Testis (tissue), 2 donors: Measurements from ENCODE around the gene ALG2.

Source experiments
- CTCF ChIP-seq, 3 experiments: fragments of 450-650 bp in 2 of 3; fragments of 200-600 bp in 1 of 3; sonication (generic) in 1 of 3; IDR thresholded peaks; one replicate each; pipeline ENCODE4 v1.5.1; 2016 to 2019; ENCODE audit warnings: antibody characterized with exemption in 3 of 3, mild to moderate bottlenecking in 2 of 3, moderate library complexity in 1 of 3
- POLR2A ChIP-seq: fragments of 450-650 bp; IDR thresholded peaks from one replicate; pipeline ENCODE4 v1.6.1; 2017; ENCODE audit warnings: antibody characterized with exemption, mild to moderate bottlenecking, moderate library complexity

GRCh38 chr9:99238331-99238730 is 16.6 kb upstream of the ALG2 start:
- TF ChIP-seq CTCF (IDR thresholded peaks at IDR 0.05) (no peak), POLR2A (no peak)
